PC-3 (cell line): Measurements from ENCODE around the gene TTC7B. TPM values are rescaled to one million over a fixed set of nuclear protein-coding genes. Genes with fewer than 3 reads are reported as not detected.

ENCODE experiments used
- ATAC-seq: fragments of 200-7000 bp; cut with Tn5 transposase; 2 replicates; pipeline ENCODE4 v1.9.1; 2020; ENCODE audit warnings: mild to moderate bottlenecking, moderate library complexity
- BruUV-seq: library from RNA; stranded (reverse); fragments of 400-500 nt; replicated peaks from 2 replicates; lab custom pipeline; 2021; lab: Mats Ljungman, UMichigan
- CTCF ChIA-PET: fragments of 300-600 bp; sonication (Branson Sonifier 250); formaldehyde crosslinking; loops from one replicate; lab custom pipeline; 2022; ENCODE audit warnings: antibody characterized with exemption; lab: Charles Lee
- POLR2A ChIA-PET: fragments of 300-600 bp; sonication (Branson Sonifier 250); formaldehyde crosslinking; loops from one replicate; lab custom pipeline; 2022; ENCODE audit warnings: antibody characterized with exemption; ENCODE audit not compliant: unreplicated experiment; lab: Charles Lee
- DNase-seq: peaks from one replicate; pipeline ENCODE4 v3.0.0-alpha.2; 2015
- H2AFZ ChIP-seq: fragments of 300-600 bp; sonication (generic); 2 replicates; pipeline ENCODE4 v1.6.0; 2016; ENCODE audit warnings: antibody characterized with exemption, low read length
- H3F3A ChIP-seq: fragments of 300-600 bp; sonication (generic); one replicate; pipeline ENCODE4 v1.6.0; 2017; ENCODE audit warnings: antibody characterized with exemption, low read length, control low read depth, mild to moderate bottlenecking; ENCODE audit not compliant: unreplicated experiment
- H3K27ac ChIP-seq: fragments of 300-600 bp; sonication (generic); 2 replicates; pipeline ENCODE4 v1.5.1; 2016; ENCODE audit warnings: mild to moderate bottlenecking, low read length
- H3K27me3 ChIP-seq: fragments of 300-600 bp; sonication (generic); 2 replicates; pipeline ENCODE4 v1.6.1; 2016; ENCODE audit warnings: low read length, mixed read lengths
- H3K36me3 ChIP-seq: fragments of 300-600 bp; sonication (generic); 2 replicates; pipeline ENCODE4 v1.6.1; 2016; ENCODE audit warnings: low read depth, mixed run types, low read length, mixed read lengths
- H3K4me1 ChIP-seq: fragments of 300-600 bp; sonication (generic); 2 replicates; pipeline ENCODE4 v1.5.1; 2016; ENCODE audit warnings: low read length; ENCODE audit not compliant: insufficient read depth
- H3K4me2 ChIP-seq: fragments of 300-600 bp; sonication (generic); 2 replicates; pipeline ENCODE4 v1.6.0; 2016; ENCODE audit warnings: low read length
- H3K4me3 ChIP-seq: fragments of 300-600 bp; sonication (generic); 2 replicates; pipeline ENCODE4 v1.5.1; 2016; ENCODE audit warnings: mild to moderate bottlenecking, low read length, mixed read lengths
- H3K79me2 ChIP-seq: fragments of 300-600 bp; sonication (generic); 2 replicates; pipeline ENCODE4 v1.6.1; 2017; ENCODE audit warnings: low read length, mixed read lengths
- H3K9ac ChIP-seq: fragments of 300-600 bp; sonication (generic); 2 replicates; pipeline ENCODE4 v1.6.0; 2016; ENCODE audit warnings: mild to moderate bottlenecking, low read length
- H3K9me2 ChIP-seq: fragments of 300-600 bp; sonication (generic); replicated peaks from 2 replicates; pipeline ENCODE4 v1.6.1; 2016; ENCODE audit warnings: mixed run types, low read length, mixed read lengths
- H3K9me3 ChIP-seq: fragments of 300-600 bp; sonication (generic); 2 replicates; pipeline ENCODE4 v1.6.1; 2016; ENCODE audit warnings: low read length, mixed read lengths
- H4K20me1 ChIP-seq: fragments of 300-600 bp; sonication (generic); 2 replicates; pipeline ENCODE4 v1.6.1; 2016; ENCODE audit warnings: low read length, mixed read lengths
- EZH2 ChIP-seq: fragments of 300-600 bp; sonication (generic); IDR thresholded peaks from one replicate; pipeline ENCODE4 v1.6.1; 2017; ENCODE audit warnings: antibody characterized with exemption, mild to moderate bottlenecking, low read length; ENCODE audit not compliant: unreplicated experiment
- EZH2phosphoT487 ChIP-seq: fragments of 300-600 bp; sonication (generic); IDR thresholded peaks from 2 replicates; pipeline ENCODE4 v1.6.1; 2018; ENCODE audit warnings: mild to moderate bottlenecking, antibody characterized with exemption, low read length, borderline replicate concordance
- intact Hi-C: fragments of 100-400 bp; cut with micrococcal nuclease; formaldehyde crosslinking; loops from 2 replicates; pipeline ENCODE4 v1.9.0; 2023
- total RNA-seq: library from RNA; depleted of rRNA; stranded (reverse); fragments of >200 nt; gene quantifications from 2 replicates; pipeline ENCODE4 v1.2.3, GENCODE V29; 2014
- TF ChIP-seq, protein P1 (sequence below): fragments of 300-600 bp; sonication (generic); conservative IDR thresholded peaks from 2 replicates; pipeline ENCODE4 v1.5.1; 2017; ENCODE audit warnings: antibody characterized with exemption, low read depth, mild to moderate bottlenecking, low read length

TTC7B gene
- total RNA-seq, 1 experiment from 2014 or later: 45.6 TPM

DNA sequence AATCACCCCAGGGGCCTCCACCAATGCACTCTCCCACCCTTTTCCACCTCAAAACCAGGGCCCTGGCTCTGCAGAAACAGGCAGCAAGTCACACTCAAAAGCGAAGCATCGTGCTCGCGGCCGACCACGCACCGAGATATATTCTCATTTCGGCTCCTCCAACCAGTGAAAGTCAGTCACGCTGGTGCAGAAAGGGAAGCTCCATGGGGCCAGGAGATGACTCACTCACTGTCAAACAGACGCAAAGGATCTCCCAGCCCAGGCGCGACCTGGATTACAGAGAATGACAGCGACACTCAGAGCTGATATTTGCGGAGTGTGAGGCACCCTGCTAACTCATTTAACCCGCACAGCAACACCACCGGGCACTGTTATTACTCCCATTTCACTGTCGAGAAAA is 245.8 kb downstream of the TTC7B start:
- Histone ChIP-seq H3K27me3 (no peaks in the 10 kb centered on the region), H3K9ac (no peak overlapping the region), H4K20me1 (no peaks in the 10 kb centered on the region), H3K9me2 (no peaks in the 10 kb centered on the region), H3F3A (no peaks in the 10 kb centered on the region), H3K27ac (no peak overlapping the region), H3K4me2 (no peak overlapping the region), H3K4me1 (no peaks in the 10 kb centered on the region), H3K79me2 (no peaks in the 10 kb centered on the region), H3K9me3 (no peaks in the 10 kb centered on the region), H3K36me3 (no peaks in the 10 kb centered on the region), H2AFZ (no peak overlapping the region), H3K4me3 (no peak overlapping the region)
- intact Hi-C loops: no loop called here
- ChIA-PET CTCF (no interaction called here), POLR2A (no interaction called here)
- ATAC-seq: peak; percentile 36; the same call in 1 of the 2 replicates
- DNase-seq: peak; percentile 5
- no TSS peak for BruUV-seq
- no peak for TF ChIP-seq EZH2phosphoT487
- TF ChIP-seq, protein P1, sequence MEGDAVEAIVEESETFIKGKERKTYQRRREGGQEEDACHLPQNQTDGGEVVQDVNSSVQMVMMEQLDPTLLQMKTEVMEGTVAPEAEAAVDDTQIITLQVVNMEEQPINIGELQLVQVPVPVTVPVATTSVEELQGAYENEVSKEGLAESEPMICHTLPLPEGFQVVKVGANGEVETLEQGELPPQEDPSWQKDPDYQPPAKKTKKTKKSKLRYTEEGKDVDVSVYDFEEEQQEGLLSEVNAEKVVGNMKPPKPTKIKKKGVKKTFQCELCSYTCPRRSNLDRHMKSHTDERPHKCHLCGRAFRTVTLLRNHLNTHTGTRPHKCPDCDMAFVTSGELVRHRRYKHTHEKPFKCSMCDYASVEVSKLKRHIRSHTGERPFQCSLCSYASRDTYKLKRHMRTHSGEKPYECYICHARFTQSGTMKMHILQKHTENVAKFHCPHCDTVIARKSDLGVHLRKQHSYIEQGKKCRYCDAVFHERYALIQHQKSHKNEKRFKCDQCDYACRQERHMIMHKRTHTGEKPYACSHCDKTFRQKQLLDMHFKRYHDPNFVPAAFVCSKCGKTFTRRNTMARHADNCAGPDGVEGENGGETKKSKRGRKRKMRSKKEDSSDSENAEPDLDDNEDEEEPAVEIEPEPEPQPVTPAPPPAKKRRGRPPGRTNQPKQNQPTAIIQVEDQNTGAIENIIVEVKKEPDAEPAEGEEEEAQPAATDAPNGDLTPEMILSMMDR: no peak
- TF ChIP-seq EZH2: no peak

DNA sequence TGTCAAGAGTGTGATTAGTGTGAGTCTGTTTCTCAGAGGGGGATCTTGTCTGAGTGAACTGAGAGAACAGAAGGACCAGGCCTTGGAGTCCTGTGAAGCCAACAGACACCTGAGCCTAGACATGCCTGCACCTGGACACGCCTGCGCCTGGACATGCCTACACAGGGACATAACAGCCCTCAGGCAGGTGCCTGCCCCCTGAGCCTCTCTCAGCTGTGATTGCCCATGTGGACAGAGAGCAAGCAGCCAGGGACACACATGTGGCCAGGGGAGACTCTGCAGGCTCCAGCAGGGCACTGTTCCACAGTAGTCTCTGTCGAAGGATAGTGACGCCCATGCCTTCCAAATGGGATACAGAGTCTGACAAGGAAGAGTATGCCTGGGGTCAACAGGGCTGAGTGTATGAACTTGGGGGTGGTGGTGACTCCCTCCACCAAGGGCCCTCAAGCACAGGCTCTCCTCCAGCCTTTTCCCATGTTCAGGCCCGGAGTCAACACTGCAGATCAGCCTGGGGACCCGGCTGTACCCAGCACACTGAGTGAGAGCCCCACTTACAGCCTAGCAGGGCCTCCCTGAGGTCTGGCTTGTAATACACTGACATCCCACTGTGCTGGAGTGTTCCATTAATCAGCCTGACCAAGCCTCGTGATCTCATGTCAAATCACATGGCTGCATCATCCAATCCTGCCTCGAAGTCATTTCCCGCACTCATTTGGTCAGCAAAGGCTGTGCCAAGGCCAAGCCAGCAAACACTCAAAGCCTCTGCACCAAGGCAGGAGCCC is 246.4 kb downstream of the TTC7B start:
- Histone ChIP-seq H3K79me2 (no peaks in the 10 kb centered on the region), H3K4me1 (no peaks in the 10 kb centered on the region), H3K4me2 (no peak overlapping the region), H3K27me3 (no peaks in the 10 kb centered on the region), H3K27ac (no peak overlapping the region), H3K9me2 (no peaks in the 10 kb centered on the region), H4K20me1 (no peaks in the 10 kb centered on the region), H3K9me3 (no peaks in the 10 kb centered on the region), H3K36me3 (no peaks in the 10 kb centered on the region), H3K9ac (no peak overlapping the region), H2AFZ (no peak overlapping the region), H3F3A (no peaks in the 10 kb centered on the region), H3K4me3 (no peak overlapping the region)
- no peak for DNase-seq
- TF ChIP-seq EZH2 (no peak), EZH2phosphoT487 (no peak)
- TF ChIP-seq, protein P1: no peak
- no TSS peak for BruUV-seq
- POLR2A ChIA-PET: no interaction called here
- CTCF ChIA-PET: no interaction called here
- intact Hi-C loops: no loop called here
- ATAC-seq: peak; percentile 19; the same call in 1 of the 2 replicates

DNA sequence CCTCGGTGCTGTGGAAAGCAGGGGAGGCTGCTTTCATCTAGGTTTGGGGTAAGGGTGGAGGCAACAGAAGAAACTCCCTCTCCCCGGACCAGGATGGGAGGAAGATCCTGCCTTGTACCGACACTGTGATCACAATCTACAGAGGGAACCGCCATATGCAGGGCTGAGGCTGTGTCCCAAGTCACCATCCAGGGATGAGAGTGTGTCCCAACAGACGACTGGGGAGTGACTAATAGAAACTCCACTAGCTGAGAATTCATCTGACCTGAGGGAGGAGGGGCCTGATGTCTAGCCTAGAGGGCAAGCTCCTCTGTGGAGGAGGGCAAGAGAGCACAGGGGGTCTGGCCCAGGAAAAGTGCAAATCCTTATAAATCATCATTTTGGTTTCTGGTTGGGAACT is 247.0 kb downstream of the TTC7B start:
- TF ChIP-seq, protein P1: no peak
- no peak for TF ChIP-seq EZH2
- no peak for TF ChIP-seq EZH2phosphoT487
- H3K36me3 ChIP-seq: no peaks in the 10 kb centered on the region
- no peak for DNase-seq
- BruUV-seq: no TSS peak
- no peak overlapping the region for H3K4me2 ChIP-seq
- no peak overlapping the region for H3K9ac ChIP-seq
- H3K4me3 ChIP-seq: no peak overlapping the region
- ChIA-PET POLR2A (no interaction called here), CTCF (no interaction called here)
- H3K9me3 ChIP-seq: no peaks in the 10 kb centered on the region
- no peaks in the 10 kb centered on the region for H3F3A ChIP-seq
- H3K27me3 ChIP-seq: no peaks in the 10 kb centered on the region
- H4K20me1 ChIP-seq: no peaks in the 10 kb centered on the region
- H2AFZ ChIP-seq: no peak overlapping the region
- no peaks in the 10 kb centered on the region for H3K4me1 ChIP-seq
- no peak overlapping the region for H3K27ac ChIP-seq
- 0 out of 2 replicates have a peak, but pooled peaks have one; percentile 25 for ATAC-seq
- no peaks in the 10 kb centered on the region for H3K79me2 ChIP-seq
- intact Hi-C loops: no loop called here
- no peaks in the 10 kb centered on the region for H3K9me2 ChIP-seq
